ENCODE results near the gene PNP.

Gene PNP

DNA sequence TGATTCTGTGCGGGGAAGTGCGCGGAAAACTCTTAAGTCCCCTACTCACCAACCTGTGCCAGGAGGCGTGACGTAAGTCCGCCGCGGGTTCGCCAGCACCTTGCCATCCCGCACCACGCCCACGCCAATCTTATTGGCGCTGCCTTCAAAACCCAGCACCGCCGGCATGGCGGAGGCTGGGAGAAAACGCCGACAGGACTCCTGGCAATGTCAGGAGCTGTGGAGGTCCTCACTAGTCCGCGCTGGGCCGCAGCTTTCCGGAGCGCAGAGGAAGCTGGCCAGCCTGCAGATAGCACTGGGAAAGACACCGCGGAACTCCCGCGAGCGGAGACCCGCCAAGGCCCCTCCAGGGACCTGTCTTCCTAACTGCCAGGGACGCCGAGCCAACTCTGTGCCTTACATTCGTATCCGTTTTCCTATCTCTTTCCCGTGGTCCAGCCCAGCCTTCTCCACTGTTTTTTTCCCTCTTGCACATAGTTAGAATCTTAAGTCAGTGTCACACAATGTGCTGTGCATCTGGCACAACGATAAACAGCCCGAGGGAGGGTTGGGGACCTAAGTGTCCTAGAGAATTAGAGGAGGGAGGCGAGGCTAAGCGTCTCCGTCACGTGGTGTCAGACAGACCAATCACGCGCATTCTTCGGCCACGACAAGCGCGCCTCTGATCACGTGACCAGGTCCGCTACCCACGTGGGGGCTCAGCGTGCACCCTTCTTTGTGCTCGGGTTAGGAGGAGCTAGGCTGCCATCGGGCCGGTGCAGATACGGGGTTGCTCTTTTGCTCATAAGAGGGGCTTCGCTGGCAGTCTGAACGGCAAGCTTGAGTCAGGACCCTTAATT, 14.5 kb upstream of the PNP start, which contains the start of the genes APEX1 and OSGEP:
Gene APEX1 (plus strand): TSS at position 711 of the 839 bp plus-strand sequence. CDS start 420 bp downstream, outside the sequence.
Gene OSGEP (minus strand): TSS at position 297 of the 839 bp plus-strand sequence. CDS start 129 bp downstream, at position 168.
- DNase-seq (ENCODE audit: low read depth in 2 of 2, low spot score in 1 of 2): peak; percentile 89 to 96

- DNase-seq (ENCODE audit: low read depth in 2 of 2, low spot score in 1 of 2): no peak
Observed at GRCh38 chr14:20455355-20456300, 13.6 kb upstream of the PNP start.

GRCh38 chr14:20456971-20457370, 12.2 kb upstream of the PNP start:
- no peak for DNase-seq (ENCODE audit: low read depth in 2 of 2, low spot score in 1 of 2)

DNA sequence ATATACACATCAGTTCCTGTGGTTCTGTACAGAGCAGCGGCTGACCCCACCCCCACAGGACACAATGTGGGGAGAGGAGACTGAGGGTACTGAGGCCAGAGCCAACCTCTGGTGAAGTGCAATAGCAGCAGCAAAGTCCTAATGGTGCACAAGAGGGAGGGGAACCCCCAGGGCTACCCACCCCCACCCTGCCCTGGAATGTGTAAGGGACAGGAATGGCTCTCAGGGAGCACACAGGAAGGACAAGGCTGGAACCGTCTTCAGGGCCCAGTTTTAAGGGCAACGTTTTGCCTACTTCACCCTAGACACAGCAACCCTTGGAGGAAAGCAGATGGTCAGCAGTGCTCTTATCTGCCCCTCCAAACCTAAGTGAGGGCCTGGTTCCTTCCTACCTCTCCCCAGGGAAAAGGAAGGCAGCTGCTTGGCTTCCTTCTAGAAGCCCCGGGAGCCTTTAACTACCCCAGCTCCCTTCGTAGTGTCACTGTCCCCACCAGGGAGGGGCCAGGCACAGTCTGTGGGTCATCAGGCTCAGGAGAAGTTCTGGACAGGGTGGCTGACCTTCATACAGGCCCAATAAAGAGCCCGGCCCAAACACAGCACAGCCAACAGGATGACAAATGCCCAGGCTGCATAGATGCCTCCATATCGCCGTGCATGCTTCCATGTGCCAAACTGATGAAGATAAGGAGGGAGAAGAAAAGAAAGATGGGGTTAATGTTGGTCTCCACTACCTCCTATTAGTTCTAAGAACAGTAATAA, 11.0 kb upstream of the PNP start:
- no peak for DNase-seq (ENCODE audit: low read depth in 2 of 2, low spot score in 1 of 2)

- DNase-seq (ENCODE audit: low read depth in 2 of 2, low spot score in 1 of 2): peak in 1 of 2 donors; percentile 22
Observed at GRCh38 chr14:20460458-20461224, 8.6 kb upstream of the PNP start.

- peak; percentile 96 to 97 for DNase-seq (ENCODE audit: low read depth in 2 of 2, low spot score in 1 of 2)
Observed at GRCh38 chr14:20461225-20462141, 7.7 kb upstream of the PNP start, which contains the start of gene PIP4P1. PIP4P1 (minus strand) TSS chr14:20461434; CDS start chr14:20461325, 109 bp downstream.

- DNase-seq (ENCODE audit: low read depth in 2 of 2, low spot score in 1 of 2): no peak
Observed at GRCh38 chr14:20468764-20469241, 403 bp upstream of the PNP start.

DNA sequence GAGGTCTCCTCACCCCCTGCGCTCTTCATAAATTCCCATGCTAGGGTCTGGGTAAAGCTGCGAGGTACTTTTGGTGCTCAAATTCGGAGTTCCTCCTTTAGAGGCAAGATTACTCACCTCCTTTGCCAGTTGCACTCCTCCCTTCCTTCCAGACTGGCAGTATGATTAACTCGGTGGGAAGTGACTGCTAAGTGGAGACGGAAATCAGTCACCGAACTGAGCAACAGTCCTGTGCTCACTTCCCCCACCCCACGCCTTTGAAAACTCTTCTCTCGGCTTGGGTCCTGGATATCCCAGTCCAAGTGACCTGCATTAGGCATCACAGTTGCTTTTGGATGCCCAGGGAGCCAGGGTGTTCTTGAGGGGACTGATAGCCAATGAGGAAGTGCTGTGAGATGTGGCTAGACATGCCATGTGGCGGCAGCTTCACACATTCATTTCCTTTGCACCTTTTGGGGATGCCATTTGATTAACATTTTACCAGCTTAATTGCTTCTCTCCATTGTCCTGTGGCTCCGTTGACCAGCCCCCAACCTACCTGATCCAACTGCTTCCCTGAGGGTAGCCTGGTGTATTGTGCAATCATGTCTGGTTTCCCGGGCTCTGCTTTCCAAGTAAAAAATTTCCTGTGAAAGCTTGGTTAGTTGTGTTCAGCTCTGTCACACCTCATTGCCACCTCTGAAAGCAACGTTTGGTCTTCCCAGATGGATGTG, 840 bp downstream of the PNP start:
- peak in 1 of 2 donors; percentile 14 for DNase-seq (ENCODE audit: low read depth in 2 of 2, low spot score in 1 of 2)

- no peak for DNase-seq (ENCODE audit: low read depth in 2 of 2, low spot score in 1 of 2)
Observed at GRCh38 chr14:20470603-20470901, 1.3 kb downstream of the PNP start.

DNA sequence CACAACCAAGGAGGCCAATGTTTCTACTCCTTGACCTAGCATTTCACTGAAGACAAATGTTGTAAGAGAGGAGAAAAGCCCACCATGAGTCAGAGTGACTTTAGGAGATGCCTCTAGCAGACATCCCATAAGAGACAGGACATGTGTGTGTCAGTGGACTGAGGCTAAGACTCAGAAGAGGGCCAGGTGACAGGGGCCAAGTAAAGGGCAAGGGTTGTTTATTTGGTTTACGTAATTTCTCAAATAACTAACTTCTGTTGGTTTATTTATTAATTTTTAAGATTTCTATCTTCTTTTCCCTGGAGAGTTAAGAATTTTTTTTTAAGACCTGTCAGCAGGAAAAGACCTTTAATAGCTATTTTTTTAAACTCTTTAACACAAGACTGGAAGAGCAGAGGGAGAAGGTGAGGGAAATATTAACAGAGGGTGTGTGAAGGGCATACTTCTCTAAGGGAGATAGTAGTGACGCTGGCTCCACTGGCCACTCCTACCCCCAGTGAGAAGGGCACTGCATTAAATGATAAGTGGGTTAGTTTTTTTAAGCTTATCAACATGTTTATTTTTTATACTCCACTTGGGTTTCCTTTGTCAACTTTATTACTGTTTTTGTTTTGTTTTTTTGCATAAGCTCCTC, 3.4 kb downstream of the PNP start:
- DNase-seq (ENCODE audit: low read depth in 2 of 2, low spot score in 1 of 2): no peak

GRCh38 chr14:20476776-20477175, 7.6 kb downstream of the PNP start:
- no peak for DNase-seq (ENCODE audit: low read depth in 2 of 2, low spot score in 1 of 2)

DNA sequence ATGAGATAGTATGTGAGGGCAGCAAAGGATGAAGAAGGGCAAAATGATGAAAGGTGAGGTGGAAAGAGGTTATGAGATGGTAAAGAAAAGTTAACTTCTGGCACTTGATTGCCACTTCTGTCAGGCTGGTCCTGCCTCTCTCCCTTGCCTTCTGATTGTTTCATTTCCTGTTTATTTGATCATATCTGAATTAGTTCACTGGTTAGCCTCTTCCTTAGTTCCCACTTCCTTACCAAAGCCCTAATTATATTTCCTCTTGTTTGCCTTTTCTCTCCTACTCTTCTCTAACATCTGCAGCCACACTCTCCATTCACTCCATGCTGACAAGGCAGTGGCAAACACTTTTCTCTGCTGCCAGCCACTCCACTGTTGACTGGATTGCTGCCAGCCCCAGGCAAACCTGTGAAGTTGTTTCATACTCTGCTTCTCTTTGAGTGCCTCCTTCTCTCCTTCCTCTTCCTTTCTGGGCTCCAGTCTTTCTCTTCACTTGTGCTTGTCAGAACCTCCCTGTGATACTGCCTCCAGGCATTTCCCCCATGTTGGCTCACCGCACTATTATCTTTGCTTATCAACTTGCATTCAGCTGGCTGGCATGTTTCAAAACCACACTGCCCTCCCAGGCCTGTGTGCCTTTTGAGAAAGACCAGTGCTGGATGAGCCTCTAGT, 8.1 kb downstream of the PNP start:
- DNase-seq (ENCODE audit: low read depth in 2 of 2, low spot score in 1 of 2): peak in 1 of 2 donors; percentile 20

- no peak for DNase-seq (ENCODE audit: low read depth in 2 of 2, low spot score in 1 of 2)
Observed at GRCh38 chr14:20478894-20479293, 9.7 kb downstream of the PNP start.

- no peak for DNase-seq (ENCODE audit: low read depth in 2 of 2, low spot score in 1 of 2)
Observed at GRCh38 chr14:20482382-20482781, 13.2 kb downstream of the PNP start.

DNA sequence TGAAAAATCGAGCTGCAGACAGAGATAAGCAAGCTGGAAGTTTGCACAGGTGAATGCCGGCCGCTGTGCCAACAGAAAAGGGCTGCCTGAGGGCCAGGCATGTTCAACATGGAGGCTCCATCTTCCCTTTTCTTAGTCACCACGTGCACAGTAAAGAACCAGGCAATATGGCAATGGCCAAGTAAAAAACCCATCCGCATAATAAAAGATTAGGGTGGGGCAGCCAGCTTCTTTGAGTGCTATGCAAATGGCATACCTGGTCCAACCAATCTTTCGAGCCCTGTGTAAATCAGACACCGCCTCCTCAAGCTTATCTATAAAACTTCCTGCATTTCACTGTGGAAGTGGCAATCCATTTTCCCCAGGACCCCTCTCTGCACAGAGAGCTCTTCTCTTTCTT, 16.7 kb downstream of the PNP start:
- no peak for DNase-seq (ENCODE audit: low read depth in 2 of 2, low spot score in 1 of 2)

DNA sequence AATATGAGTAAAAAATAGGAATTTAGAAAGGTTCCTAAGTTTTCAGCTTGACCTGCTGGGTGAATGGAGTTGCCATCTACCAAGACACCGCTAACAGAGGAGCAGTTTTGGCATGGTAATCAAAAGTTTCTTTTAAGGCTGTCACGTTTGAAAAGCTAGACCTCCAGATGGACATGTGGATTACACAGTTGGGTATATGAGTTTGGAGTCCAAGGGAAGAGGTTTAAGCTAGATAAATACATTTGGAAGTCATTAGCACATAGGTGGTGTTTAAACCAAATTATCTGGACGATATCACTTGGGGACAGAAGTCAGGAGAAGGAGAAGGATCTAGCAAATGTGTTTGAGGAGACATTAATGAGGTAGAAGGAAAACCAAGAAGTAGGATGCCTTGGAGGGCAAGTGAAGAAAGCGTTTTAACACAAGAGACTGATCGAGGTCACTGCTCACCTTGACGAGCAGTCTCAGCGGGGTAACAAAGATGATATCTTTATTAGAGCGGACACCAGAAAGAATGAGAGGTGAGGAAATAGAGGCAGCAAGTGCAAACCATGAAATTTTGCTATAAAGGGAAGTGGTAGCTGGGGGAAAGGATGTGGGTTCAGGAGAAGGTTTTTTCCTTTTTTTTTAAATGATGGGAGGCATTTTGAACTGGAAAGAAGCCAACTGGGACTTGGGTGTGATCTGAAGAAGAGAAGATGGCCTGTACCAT, 17.6 kb downstream of the PNP start:
- DNase-seq (ENCODE audit: low read depth in 2 of 2, low spot score in 1 of 2): no peak

- DNase-seq (ENCODE audit: low read depth in 2 of 2, low spot score in 1 of 2): no peak
Observed at GRCh38 chr14:20487396-20487725, 18.2 kb downstream of the PNP start.
